ENCODE measurements around the gene PDE4B. TPM values are rescaled to one million over a fixed set of nuclear protein-coding genes. Genes with fewer than 3 reads are reported as not detected.

The PDE4B gene
- polyA plus RNA-seq, 3 donors = 6.7 to 8.4 (median 6.8) TPM

- no peak for DNase-seq
Measured at GRCh38 chr1:66182026-66182425, 389.3 kb downstream of the PDE4B start.

- DNase-seq = no peak
Measured at GRCh38 chr1:66182551-66183178, 390.0 kb downstream of the PDE4B start.

GRCh38 chr1:66183400-66183799 lies 390.7 kb downstream of the PDE4B start:
- DNase-seq = no peak

- no peak for DNase-seq
Measured at GRCh38 chr1:66197120-66197519, 404.4 kb downstream of the PDE4B start.

- DNase-seq = peak; percentile 42
Measured at GRCh38 chr1:66197785-66198184, 405.1 kb downstream of the PDE4B start.

- DNase-seq = no peak
Measured at GRCh38 chr1:66206563-66207144, 414.0 kb downstream of the PDE4B start.

GRCh38 chr1:66207484-66207883 lies 414.8 kb downstream of the PDE4B start:
- no peak for DNase-seq

GRCh38 chr1:66208632-66209031 lies 415.9 kb downstream of the PDE4B start:
- no peak for DNase-seq

- DNase-seq = no peak
Measured at GRCh38 chr1:66210635-66211244, 418.0 kb downstream of the PDE4B start.

- no peak for DNase-seq
Measured at GRCh38 chr1:66211521-66211920, 418.8 kb downstream of the PDE4B start.

GRCh38 chr1:66213491-66213890 lies 420.8 kb downstream of the PDE4B start:
- no peak for DNase-seq

- DNase-seq = no peak
Measured at GRCh38 chr1:66214901-66215300, 422.2 kb downstream of the PDE4B start.

- DNase-seq = no peak
Measured at GRCh38 chr1:66217021-66217420, 424.3 kb downstream of the PDE4B start.

GRCh38 chr1:66217561-66217960 lies 424.9 kb downstream of the PDE4B start:
- DNase-seq = no peak

- DNase-seq = no peak
Measured at GRCh38 chr1:66220477-66220876, 427.8 kb downstream of the PDE4B start.

- DNase-seq = no peak
Measured at GRCh38 chr1:66223681-66224080, 431.0 kb downstream of the PDE4B start.

GRCh38 chr1:66226985-66227384 lies 434.3 kb downstream of the PDE4B start:
- no peak for DNase-seq

- no peak for DNase-seq
Measured at GRCh38 chr1:66227966-66228365, 435.3 kb downstream of the PDE4B start.

GRCh38 chr1:66231217-66231616 lies 438.5 kb downstream of the PDE4B start:
- DNase-seq = no peak

GRCh38 chr1:66231681-66232463 lies 439.2 kb downstream of the PDE4B start:
- no peak for DNase-seq

GRCh38 chr1:66237042-66237441 lies 444.3 kb downstream of the PDE4B start:
- no peak for DNase-seq

- DNase-seq = no peak
Measured at GRCh38 chr1:66237722-66238479, 445.2 kb downstream of the PDE4B start.

Measured in renal pelvis (tissue), 4 donors.